HepG2 (cell line): ENCODE results near the gene MAP2K3. TPM values are rescaled to one million over a fixed set of nuclear protein-coding genes. Genes with fewer than 3 reads are reported as not detected.
A peak's percentile ranks its signal among the peaks of the same experiment; 100 is the strongest.

ENCODE experiments used
- FIP1L1 ChIP-seq: fragments of 200-400 bp; formaldehyde crosslinking; IDR thresholded peaks from 2 replicates; pipeline ENCODE4 v1.6.1; 2018; ENCODE audit warnings: low read depth, mild to moderate bottlenecking, low read length, moderate library complexity, borderline replicate concordance; ENCODE audit not compliant: insufficient read depth
- GTF2F1 ChIP-seq: fragments of 150-350 bp; IDR thresholded peaks from 2 replicates; pipeline ENCODE4 v1.6.1; 2014; ENCODE audit warnings: low read length
- MTF2 ChIP-seq: sonication (generic); formaldehyde crosslinking; IDR thresholded peaks from 2 replicates; pipeline ENCODE4 v1.5.0; 2020; ENCODE audit warnings: missing genetic modification reagents, borderline replicate concordance
- PATZ1 ChIP-seq: sonication (generic); formaldehyde crosslinking; IDR thresholded peaks from 2 replicates; pipeline ENCODE4 v1.4.0; 2020; ENCODE audit warnings: missing genetic modification reagents
- SOX13 ChIP-seq, 3 experiments: fragments of 450-650 bp in 1 of 3; sonication (generic) in 1 of 3; formaldehyde crosslinking in 1 of 3; IDR thresholded peaks in 2 of 3; conservative IDR thresholded peaks in 1 of 3; 2 replicates each; pipeline versions ENCODE4 v1.5.0 to v1.6.1; 2016 to 2020; ENCODE audit warnings: antibody characterized with exemption in 1 of 3, mild to moderate bottlenecking in 1 of 3, missing compliant biosample characterization in 1 of 3, missing genetic modification reagents in 1 of 3, moderate library complexity in 1 of 3
- SRSF4 ChIP-seq: fragments of 200-400 bp; formaldehyde crosslinking; IDR thresholded peaks from one replicate; pipeline ENCODE4 v1.6.1; 2018; ENCODE audit warnings: mild to moderate bottlenecking, low read depth, low read length, moderate library complexity; ENCODE audit not compliant: poor library complexity, severe bottlenecking
- TGIF2 ChIP-seq: IDR thresholded peaks from 2 replicates; pipeline ENCODE4 v1.6.1; 2016; ENCODE audit warnings: control low read depth, missing compliant biosample characterization
- UBTF ChIP-seq: sonication (generic); formaldehyde crosslinking; IDR thresholded peaks from 2 replicates; pipeline ENCODE4 v1.4.0; 2020; ENCODE audit warnings: mild to moderate bottlenecking, missing genetic modification reagents
- ZKSCAN8 ChIP-seq: IDR thresholded peaks from 2 replicates; pipeline ENCODE4 v1.6.1; 2016; ENCODE audit warnings: borderline replicate concordance, missing genetic modification reagents, missing compliant biosample characterization
- ZNF317 ChIP-seq: sonication (generic); formaldehyde crosslinking; IDR thresholded peaks from 2 replicates; pipeline ENCODE4 v1.5.0; 2020; ENCODE audit warnings: mild to moderate bottlenecking, missing genetic modification reagents
- ZNF567 ChIP-seq: sonication (generic); formaldehyde crosslinking; IDR thresholded peaks from 2 replicates; pipeline ENCODE4 v1.8.1; 2023; ENCODE audit warnings: mild to moderate bottlenecking, missing genetic modification reagents, borderline replicate concordance
- ZNF691 ChIP-seq: sonication (generic); formaldehyde crosslinking; IDR thresholded peaks from 2 replicates; pipeline ENCODE4 v1.4.0; 2020; ENCODE audit warnings: missing genetic modification reagents, low read depth, mild to moderate bottlenecking, borderline replicate concordance
- ZSCAN25 ChIP-seq: sonication (generic); formaldehyde crosslinking; IDR thresholded peaks from 2 replicates; pipeline ENCODE4 v1.8.0; 2022; ENCODE audit warnings: mild to moderate bottlenecking, missing genetic modification reagents
- ZSCAN30 ChIP-seq: sonication (generic); formaldehyde crosslinking; IDR thresholded peaks from 2 replicates; pipeline ENCODE4 v1.5.0; 2020; ENCODE audit warnings: mild to moderate bottlenecking, missing genetic modification reagents
- polyA plus RNA-seq, 8 experiments: library from polyadenylated mRNA; depleted of rRNA in 3 of 8; stranded (reverse) in 7 of 8; unstranded in 1 of 8; fragments of >200 nt; fragmentation: Illumina TruSeq in 4 of 8; extraction: Trizol in 4 of 8; gene quantifications; 2 replicates each; pipeline versions ENCODE4 v1.2.1 to v1.2.3, GENCODE V29; 2011 to 2016; ENCODE audit warnings: low read depth in 4 of 8, missing spikeins in 1 of 8, mixed read lengths in 1 of 8; ENCODE audit not compliant: insufficient read depth in 1 of 8
- total RNA-seq, 5 experiments: library from RNA; depleted of rRNA; stranded (reverse); fragments of >200 nt; fragmentation: Illumina TruSeq; extraction: Trizol; gene quantifications; 2 replicates each; pipeline ENCODE4 v1.2.3, GENCODE V29; 2016; ENCODE audit warnings: low read depth in 1 of 5
- TF ChIP-seq, protein P1 (sequence below): sonication (generic); formaldehyde crosslinking; IDR thresholded peaks from 2 replicates; pipeline ENCODE4 v1.8.0; 2022; ENCODE audit warnings: mild to moderate bottlenecking, missing genetic modification reagents
- TF ChIP-seq, protein P2 (sequence below): IDR thresholded peaks from 2 replicates; pipeline ENCODE4 v1.6.1; 2016; ENCODE audit warnings: missing genetic modification reagents, missing compliant biosample characterization
- TF ChIP-seq, protein P3 (sequence below): sonication (generic); formaldehyde crosslinking; IDR thresholded peaks from 2 replicates; pipeline ENCODE4 v1.5.0; 2020; ENCODE audit warnings: mild to moderate bottlenecking, missing genetic modification reagents

Gene MAP2K3
- total and polyA plus RNA-seq, 2 of the 13 experiments (the other 11 are each of a cell fraction or from before 2014, with no cell fraction given), result 20.5 to 27.4 TPM

- TF ChIP-seq, protein P1, sequence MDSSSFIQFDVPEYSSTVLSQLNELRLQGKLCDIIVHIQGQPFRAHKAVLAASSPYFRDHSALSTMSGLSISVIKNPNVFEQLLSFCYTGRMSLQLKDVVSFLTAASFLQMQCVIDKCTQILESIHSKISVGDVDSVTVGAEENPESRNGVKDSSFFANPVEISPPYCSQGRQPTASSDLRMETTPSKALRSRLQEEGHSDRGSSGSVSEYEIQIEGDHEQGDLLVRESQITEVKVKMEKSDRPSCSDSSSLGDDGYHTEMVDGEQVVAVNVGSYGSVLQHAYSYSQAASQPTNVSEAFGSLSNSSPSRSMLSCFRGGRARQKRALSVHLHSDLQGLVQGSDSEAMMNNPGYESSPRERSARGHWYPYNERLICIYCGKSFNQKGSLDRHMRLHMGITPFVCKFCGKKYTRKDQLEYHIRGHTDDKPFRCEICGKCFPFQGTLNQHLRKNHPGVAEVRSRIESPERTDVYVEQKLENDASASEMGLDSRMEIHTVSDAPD, result no peak
- TF ChIP-seq ZSCAN30 (CRISPR knock-in tag) (no peak), ZNF317 (CRISPR knock-in tag) (0 out of 2 replicates have a peak, but pooled peaks have one; percentile 4), ZKSCAN8 (CRISPR knock-in tag) (no peak), SOX13 (IDR thresholded peaks at IDR 0.05) (no peak), SOX13 (CRISPR knock-in tag; conservative IDR thresholded peaks at IDR 0.05 in 1 of 2, IDR thresholded peaks at IDR 0.05 in 1 of 2) (no peak), ZNF691 (CRISPR knock-in tag) (no peak), ZNF567 (0 out of 2 replicates have a peak, but pooled peaks have one; percentile 29), GTF2F1 (no peak), TGIF2 (peak; percentile 72; the same call in 1 of the 2 replicates), UBTF (CRISPR knock-in tag) (peak; percentile 85), MTF2 (CRISPR knock-in tag) (no peak), ZSCAN25 (no peak), SRSF4 (no peak), PATZ1 (peak; percentile 46; the same call in 1 of the 2 replicates), FIP1L1 (no peak)
- TF ChIP-seq, protein P2, sequence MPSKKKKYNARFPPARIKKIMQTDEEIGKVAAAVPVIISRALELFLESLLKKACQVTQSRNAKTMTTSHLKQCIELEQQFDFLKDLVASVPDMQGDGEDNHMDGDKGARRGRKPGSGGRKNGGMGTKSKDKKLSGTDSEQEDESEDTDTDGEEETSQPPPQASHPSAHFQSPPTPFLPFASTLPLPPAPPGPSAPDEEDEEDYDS, result peak; percentile 84
- TF ChIP-seq, protein P3, sequence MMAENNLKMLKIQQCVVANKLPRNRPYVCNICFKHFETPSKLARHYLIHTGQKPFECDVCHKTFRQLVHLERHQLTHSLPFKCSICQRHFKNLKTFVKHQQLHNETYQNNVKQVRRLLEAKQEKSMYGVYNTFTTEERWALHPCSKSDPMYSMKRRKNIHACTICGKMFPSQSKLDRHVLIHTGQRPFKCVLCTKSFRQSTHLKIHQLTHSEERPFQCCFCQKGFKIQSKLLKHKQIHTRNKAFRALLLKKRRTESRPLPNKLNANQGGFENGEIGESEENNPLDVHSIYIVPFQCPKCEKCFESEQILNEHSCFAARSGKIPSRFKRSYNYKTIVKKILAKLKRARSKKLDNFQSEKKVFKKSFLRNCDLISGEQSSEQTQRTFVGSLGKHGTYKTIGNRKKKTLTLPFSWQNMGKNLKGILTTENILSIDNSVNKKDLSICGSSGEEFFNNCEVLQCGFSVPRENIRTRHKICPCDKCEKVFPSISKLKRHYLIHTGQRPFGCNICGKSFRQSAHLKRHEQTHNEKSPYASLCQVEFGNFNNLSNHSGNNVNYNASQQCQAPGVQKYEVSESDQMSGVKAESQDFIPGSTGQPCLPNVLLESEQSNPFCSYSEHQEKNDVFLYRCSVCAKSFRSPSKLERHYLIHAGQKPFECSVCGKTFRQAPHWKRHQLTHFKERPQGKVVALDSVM (CRISPR knock-in tag), result 0 out of 2 replicates have a peak, but pooled peaks have one; percentile 10
These were observed at the start of gene MAP2K3 (continued) for GRCh38 chr17:21284319-21285163.
